H4 (cell line): ENCODE results near the gene KRTAP1-5. TPM values are rescaled to one million over a fixed set of nuclear protein-coding genes. Genes with fewer than 3 reads are reported as not detected.
"Not testable (repeated sequence)": the region's sequence is repeated elsewhere in the genome, so short reads cannot be mapped to it uniquely, and the experiment has no call there.

ENCODE experiments used
- DNase-seq: peaks from one replicate; pipeline ENCODE4 v3.0.0-alpha.2; 2015; ENCODE audit warnings: low spot score
- total RNA-seq: library from RNA; depleted of rRNA; stranded (reverse); fragments of >200 nt; shearing (Covaris generic); gene quantifications from 2 replicates; pipeline ENCODE4 v1.2.3, GENCODE V29; 2014; rRNA removed

KRTAP1-5 gene
- 0.27 TPM in 1 of 2 replicates, not detected in the other for total RNA-seq

DNA sequence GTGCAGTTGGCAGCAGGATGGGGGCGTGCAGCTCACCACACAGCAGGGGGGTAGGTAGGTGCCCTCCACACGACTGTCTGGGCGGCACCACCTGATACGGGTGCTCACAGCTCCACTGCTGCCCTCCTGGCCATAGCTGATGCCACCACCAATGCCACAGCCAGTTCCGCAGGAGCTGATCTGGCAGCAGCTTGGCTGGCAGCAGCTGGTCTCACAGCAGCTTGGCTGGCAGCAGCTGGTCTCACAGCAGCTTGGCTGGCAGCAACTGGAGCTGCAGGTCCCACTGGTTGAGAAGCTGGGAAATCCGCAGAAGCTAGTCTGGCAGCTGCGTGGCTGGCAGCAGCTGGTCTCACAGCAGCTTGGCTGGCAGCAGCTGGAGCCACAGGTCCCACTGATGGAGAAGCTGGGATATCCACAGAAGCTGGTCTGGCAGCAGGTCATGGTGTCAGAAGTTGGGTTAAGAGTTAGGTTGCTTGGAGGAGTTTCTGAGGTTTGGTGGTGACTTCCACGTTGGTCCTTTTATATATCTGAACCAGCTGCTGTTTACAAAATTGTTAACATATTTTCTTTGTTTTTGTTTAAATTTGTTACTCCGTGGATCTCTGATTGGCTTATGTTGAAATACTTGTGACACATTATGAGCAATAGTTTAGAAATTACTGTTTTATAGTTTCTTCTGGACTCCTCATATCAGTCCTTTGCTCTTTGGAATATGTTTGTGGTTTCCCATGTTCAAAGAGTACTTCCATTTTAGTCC is at the start of gene KRTAP1-5:
TSS of gene KRTAP1-5 (minus strand) at position 494 of the 757 bp plus-strand sequence. CDS start at position 441, 53 bp downstream.
- peak; percentile 83 for DNase-seq

DNA sequence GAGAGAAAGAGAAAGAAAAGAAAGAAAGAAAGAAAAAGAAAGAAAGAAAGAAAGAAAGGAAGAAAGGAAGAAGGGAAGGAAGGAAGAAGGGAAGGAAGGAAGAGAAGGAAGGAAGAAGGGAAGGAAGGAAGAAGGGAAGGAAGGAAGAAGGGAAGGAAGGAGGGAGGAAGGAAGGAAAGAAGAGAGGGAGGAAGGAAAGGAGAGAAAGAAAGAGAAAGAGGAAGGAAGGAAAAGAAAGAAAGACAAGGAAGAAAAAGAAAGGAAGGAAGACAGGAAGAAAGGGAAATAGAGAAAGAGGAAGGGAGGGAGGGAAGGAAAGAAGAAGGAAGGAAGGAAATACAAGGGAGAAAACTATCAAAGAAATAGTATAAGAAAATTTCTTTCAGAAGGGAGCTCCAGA is 49.8 kb upstream of the KRTAP1-5 start:
- no peak for DNase-seq

DNA sequence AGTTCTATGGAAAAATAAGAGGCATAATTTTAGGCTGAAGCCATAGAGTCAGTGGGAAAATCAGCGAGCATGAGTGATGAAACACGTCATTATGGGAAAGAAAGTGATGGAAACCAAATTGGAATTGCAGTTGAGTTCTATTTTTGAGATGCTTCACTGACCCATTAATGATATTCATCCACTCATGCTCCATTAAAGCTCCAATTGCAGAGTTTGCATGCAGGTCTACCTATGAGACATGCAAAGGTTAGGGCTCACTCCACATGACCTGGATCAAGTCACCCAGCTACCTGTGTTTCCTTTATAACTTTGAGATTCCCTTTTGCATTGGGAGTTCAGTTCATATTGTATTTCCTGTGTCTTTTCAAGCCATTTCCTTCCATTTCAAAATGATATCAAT is 46.7 kb upstream of the KRTAP1-5 start:
- no peak for DNase-seq

DNA sequence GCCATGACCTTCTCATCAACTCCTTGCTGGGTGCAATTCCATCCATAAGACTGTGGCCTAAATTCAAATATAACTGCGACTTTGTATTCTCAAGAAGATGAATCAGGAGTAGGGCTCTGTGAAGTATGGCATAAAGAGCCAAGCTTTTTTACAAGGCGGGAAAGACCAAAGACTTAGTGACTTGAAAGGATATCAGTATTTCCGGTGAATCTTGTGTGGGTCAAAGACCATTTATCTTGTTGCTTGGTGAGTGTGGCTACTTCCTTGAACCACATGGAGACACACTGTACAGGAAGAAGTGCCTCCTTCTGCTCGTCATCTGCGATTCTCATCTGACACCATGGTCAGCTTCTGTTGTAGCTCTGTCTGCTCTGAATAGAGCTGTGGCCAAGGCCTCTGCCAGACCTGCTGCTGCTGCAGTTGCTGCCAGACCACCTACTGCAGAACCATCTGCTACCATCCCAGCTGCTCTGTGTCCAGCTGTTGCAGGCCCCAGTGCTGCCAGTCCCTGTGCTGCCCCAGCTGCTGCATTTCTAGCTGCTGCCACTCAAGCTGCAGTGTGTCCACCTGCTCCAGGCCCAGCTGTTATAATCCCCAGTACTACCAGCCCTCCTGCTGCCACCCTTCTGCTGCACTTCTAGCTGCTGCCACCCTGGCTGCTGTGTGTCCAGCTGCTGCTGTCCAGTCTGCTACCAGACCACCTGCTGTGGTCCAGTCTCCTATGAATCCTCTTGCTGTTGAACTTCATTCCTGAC is 44.8 kb upstream of the KRTAP1-5 start:
- DNase-seq = no peak

DNA sequence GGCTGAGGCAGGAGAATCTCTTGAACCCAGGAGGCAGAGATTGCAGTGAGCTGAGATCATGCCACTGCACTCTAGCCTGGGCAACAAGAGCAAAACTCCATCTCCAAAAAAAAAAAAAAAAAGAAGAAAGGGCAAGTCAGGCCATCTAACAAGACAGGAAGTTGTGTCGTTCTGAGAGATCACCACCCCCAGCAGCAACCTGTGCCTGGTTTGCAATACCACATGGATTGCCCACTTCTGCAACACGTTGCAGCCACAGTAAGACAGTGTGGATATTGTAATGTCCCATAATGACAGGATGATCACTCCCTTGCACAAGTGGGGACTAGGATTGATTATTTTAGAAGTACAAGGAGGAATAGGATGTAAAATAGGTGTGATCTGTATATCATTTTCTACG is 42.0 kb upstream of the KRTAP1-5 start:
- no peak for DNase-seq

DNA sequence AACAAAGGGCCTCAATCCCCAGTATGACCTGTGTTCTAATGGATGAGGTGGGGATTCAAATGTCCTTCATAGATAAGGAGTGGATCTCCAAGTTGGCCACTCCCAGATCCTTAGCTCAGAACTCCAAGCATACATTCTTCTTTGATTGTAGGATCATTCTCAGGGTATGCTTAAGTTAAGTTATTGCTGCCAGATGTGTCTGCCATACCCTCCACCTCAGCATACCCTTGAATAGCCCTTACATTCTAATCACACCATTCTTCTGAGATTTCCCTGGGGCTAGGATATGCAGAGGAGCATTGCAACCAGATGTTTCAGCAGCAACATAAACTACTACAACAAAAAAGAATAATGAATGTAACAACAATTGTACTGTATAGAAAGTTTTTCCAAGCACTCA is 40.3 kb upstream of the KRTAP1-5 start:
- no peak for DNase-seq

- peak; percentile 73 for DNase-seq
Observed at GRCh38 chr17:41065829-41066624, 39.0 kb upstream of the KRTAP1-5 start, which contains the start of gene KRTAP2-4. Gene KRTAP2-4 (minus strand): TSS chr17:41065879. CDS start chr17:41065845, 34 bp downstream.

GRCh38 chr17:41065016-41065689 is 38.1 kb upstream of the KRTAP1-5 start:
- DNase-seq = not testable (repeated sequence)

DNA sequence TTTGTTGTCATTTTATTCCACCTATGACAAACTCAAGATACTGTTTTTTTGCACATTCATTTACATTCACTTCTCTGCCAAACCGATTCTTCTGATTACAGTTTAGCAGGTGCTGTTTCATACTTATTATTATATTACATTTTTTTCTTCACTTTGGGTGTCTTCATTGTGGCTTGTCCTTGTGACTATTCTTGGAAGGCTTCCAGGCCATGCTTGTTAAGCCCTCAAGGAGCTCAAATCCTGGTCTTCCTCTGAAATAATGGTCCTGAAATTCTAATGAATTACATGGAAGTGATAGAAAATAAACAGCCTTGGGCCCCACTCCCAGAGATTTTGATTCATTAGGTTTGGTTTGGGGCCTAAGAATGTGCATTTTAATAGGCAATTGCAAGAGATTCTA is 37.3 kb upstream of the KRTAP1-5 start:
- DNase-seq = no peak

- DNase-seq = no peak
Observed at GRCh38 chr17:41063449-41063848, 36.4 kb upstream of the KRTAP1-5 start.

- peak; percentile 56 for DNase-seq
Observed at GRCh38 chr17:41061964-41062363, 35.0 kb upstream of the KRTAP1-5 start.

GRCh38 chr17:41060052-41060604 is 33.1 kb upstream of the KRTAP1-5 start, which contains the start of gene KRTAP2-3:
Gene KRTAP2-3 (minus strand): TSS chr17:41060114. CDS start chr17:41060050, 64 bp downstream.
- DNase-seq = peak; percentile 79

DNA sequence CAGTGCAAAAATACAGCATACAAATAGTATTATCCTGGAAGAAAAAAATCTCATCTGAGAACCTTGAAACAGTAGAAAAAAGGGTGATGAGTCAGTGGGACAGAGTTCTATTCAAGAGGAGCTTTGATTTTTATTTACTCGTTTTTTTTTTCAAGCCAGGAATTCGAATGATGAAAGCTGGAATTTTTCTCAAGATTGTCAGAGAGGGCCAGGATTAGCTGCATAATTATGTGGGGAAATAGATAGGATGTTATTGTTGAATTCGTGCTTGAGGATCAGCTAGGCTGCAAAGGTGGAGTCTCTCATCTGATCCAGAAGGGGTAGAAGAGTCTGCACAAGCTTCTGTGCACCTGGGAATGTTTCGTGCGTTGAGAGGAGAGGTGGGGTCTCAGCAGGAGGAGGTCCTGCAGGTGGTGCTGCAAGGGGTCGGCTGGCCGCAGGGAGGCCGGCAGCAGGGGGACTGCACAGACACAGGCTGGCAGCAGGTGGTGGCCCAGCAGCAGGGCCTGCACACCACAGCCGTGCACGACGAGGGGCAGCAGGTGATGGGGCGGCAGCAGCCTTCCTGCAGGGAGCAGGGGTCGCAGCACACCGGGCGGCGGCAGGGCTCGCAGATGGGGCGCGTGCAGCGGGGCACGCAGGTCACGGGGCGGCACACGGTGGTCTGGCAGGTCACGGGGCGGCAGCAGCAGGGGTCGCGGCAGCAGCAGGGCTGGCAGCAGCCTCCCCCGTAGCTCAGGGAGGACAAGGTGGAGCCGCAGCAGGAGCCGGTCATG is 32.5 kb upstream of the KRTAP1-5 start:
- peak; percentile 23 for DNase-seq

- no peak for DNase-seq
Observed at GRCh38 chr17:41058741-41059140, 31.7 kb upstream of the KRTAP1-5 start.

GRCh38 chr17:41057547-41057946 is 30.5 kb upstream of the KRTAP1-5 start:
- no peak for DNase-seq

- DNase-seq = not testable (repeated sequence)
Observed at GRCh38 chr17:41055130-41055529, 28.1 kb upstream of the KRTAP1-5 start, which contains the start of gene KRTAP2-2. Gene KRTAP2-2 (minus strand): TSS chr17:41055230. CDS start chr17:41055211, 19 bp downstream.

DNA sequence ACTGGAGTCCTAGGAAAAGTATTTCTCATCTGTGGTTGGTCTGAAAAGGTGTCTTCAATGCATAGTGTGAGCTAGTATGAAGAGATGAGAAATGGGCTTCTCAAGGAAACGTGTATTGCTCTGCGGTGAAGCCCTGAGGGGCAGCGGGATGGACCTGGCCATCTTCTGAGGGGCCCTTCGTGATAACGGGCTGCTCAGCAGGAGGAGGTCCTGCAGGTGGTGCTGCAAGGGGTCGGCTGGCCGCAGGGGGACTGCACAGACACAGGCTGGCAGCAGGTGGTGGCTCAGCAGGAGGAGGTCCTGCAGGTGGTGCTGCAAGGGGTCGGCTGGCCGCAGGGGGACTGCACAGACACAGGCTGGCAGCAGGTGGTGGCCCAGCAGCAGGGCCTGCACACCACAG is 27.5 kb upstream of the KRTAP1-5 start:
- DNase-seq = not testable (repeated sequence)

DNA sequence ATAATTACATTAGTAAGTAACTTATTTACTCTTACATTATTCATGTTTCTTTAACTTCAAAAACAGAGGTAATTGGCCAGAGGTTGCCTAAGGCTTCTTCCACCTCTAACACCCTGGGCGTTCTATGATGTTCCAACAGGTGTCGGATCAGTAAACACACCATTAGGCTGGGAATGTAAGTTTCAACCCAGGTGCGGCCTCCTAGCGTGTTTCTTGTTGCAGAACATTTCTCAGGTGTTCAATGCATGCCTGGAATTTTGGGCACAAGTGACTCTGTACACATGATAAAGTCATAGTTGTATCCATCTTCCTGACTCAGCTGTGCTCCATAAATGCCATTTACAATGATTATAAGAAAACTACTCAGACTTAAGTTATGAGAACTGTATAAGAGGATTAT is 27.0 kb upstream of the KRTAP1-5 start:
- DNase-seq = no peak

DNA sequence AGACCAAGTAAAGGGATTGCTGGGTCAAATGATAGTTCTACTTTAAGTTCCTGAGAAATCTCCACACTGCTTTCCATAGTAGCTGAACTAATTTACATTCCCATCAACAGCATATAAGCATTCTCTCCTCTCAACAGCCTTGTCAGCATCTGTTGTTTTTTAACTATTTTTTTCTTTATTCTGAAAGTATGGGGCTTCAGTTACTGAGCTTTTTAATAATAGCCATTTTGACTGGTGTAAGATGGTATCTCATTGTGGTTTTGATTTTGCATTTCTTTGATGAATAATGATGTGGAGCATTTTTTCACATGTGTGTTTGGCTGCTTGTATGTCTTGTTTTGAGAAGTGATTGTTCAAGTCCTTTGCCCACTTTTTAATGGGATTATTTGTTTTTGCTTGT is 25.6 kb upstream of the KRTAP1-5 start:
- no peak for DNase-seq

DNA sequence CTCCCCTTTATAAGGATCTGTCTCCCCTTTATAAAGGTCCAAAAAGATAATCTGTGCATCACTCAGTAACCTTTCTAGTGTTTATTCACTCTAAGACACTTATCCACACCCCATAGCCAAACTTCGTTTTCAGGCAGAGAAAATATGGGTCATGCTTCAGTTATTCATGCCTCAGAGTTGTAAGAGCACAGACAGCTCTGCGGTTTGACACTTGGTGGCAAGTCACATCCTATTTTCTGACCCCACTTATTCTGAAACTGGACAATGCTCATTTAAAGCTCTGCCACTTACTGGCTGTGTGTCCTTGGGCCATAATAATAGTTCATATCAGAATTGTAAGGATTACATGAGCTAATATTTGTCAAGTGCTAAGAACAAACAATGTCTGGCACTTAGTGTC is 22.1 kb upstream of the KRTAP1-5 start:
- no peak for DNase-seq
